Neutrophil (primary cell): ENCODE results near the gene MAN1B1.
A peak's percentile ranks its signal among the peaks of the same experiment; 100 is the strongest.
"Not testable (repeated sequence)": the region's sequence is repeated elsewhere in the genome, so short reads cannot be mapped to it uniquely, and the experiment has no call there.

Experiments
- H3K27ac ChIP-seq: fragments of 200-600 bp; sonication (generic); 2 replicates; pipeline ENCODE4 v1.5.1; 2016; ENCODE audit warnings: mild to moderate bottlenecking, moderate library complexity
- H3K27me3 ChIP-seq: fragments of 200-600 bp; sonication (generic); 2 replicates; pipeline ENCODE4 v1.6.0; 2016; ENCODE audit warnings: mild to moderate bottlenecking
- H3K36me3 ChIP-seq: fragments of 200-600 bp; sonication (generic); 2 replicates; pipeline ENCODE4 v1.5.1; 2017
- H3K4me1 ChIP-seq, 2 experiments: fragments of 200-600 bp in 1 of 2; sonication (generic) in 1 of 2; 1 replicate in 1 of 2; 2 replicates in 1 of 2; pipeline versions ENCODE4 v1.5.1 to v1.6.1; 2013 to 2016; ENCODE audit warnings: low read depth in 1 of 2, low read length in 1 of 2, mild to moderate bottlenecking in 1 of 2, moderate library complexity in 1 of 2; ENCODE audit not compliant: control insufficient read depth in 1 of 2, insufficient read depth in 1 of 2
- H3K4me3 ChIP-seq, 2 experiments: fragments of 200-600 bp in 1 of 2; sonication (generic) in 1 of 2; 1 replicate in 1 of 2; 2 replicates in 1 of 2; pipeline ENCODE4 v1.5.1; 2013 to 2016; ENCODE audit warnings: low read depth in 1 of 2, low read length in 1 of 2, mild to moderate bottlenecking in 1 of 2, moderate library complexity in 1 of 2
- H3K9me3 ChIP-seq: fragments of 200-600 bp; sonication (generic); 2 replicates; pipeline ENCODE4 v1.5.1; 2016
- CTCF ChIP-seq: fragments of 200-600 bp; sonication (generic); IDR thresholded peaks from 2 replicates; pipeline ENCODE4 v1.5.1; 2016; ENCODE audit warnings: antibody characterized with exemption

Gene MAN1B1

GRCh38 chr9:137114613-137115393, 28.0 kb downstream of the MAN1B1 start, which contains the start of gene DPP7:
Gene DPP7, minus strand, starts transcription at chr9:137114733. Its CDS starts 20 bp downstream, at chr9:137114713.
- Histone ChIP-seq H3K27me3 (peaks cover 42% of the 10 kb centered on the region), H3K27ac (no peak within 1 kb of the TSS), H3K36me3 (peaks cover 11% of the 10 kb centered on the region), H3K4me1 (peaks cover 7 to 14% of the 10 kb centered on the region in 2 experiments), H3K9me3 (no peaks in the 10 kb centered on the region), H3K4me3 (peak within 1 kb of the TSS; percentile 54 to 78)
- peak; percentile 28 for TF ChIP-seq CTCF

- peaks cover 42% of the 10 kb centered on the region for H3K27me3 ChIP-seq
- peak overlapping the region in 1 of 2 experiments; percentile 78 for H3K4me3 ChIP-seq
- no peaks in the 10 kb centered on the region for H3K9me3 ChIP-seq
- H3K36me3 ChIP-seq = peaks cover 4% of the 10 kb centered on the region
- no peak for TF ChIP-seq CTCF
- H3K4me1 ChIP-seq = peaks cover 7 to 14% of the 10 kb centered on the region in 2 experiments
- H3K27ac ChIP-seq = no peak overlapping the region
These were observed 28.7 kb downstream of the MAN1B1 start for GRCh38 chr9:137115394-137116026.

DNA sequence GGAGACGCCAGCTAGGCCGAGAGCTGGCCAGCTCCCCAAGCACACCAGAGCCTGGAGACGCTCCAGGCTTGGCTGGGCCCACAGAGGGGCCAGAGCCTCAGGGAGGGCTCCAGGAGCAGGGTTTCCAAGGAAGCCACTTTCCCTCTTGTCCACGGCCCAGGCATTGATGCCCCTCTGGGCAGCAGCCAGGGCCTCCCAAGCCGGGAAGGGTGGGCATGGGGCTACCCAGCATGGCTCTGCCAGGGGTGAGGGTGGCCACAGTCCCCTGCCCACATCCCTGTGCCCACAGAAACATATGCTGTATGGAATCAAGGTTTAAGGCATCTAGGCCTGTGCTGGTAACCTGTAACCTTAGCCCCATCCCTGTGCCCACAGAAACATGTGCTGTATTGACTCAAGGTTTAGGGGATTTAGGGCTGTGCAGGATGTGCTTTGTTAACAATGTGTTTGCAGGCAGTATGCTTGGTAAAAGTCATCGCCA, 29.3 kb downstream of the MAN1B1 start:
- H3K27me3 ChIP-seq = peaks cover 42% of the 10 kb centered on the region
- no peak overlapping the region for H3K4me3 ChIP-seq
- H3K9me3 ChIP-seq = no peaks in the 10 kb centered on the region
- peaks cover 7 to 14% of the 10 kb centered on the region in 2 experiments for H3K4me1 ChIP-seq
- H3K36me3 ChIP-seq = no peaks in the 10 kb centered on the region
- no peak for TF ChIP-seq CTCF
- H3K27ac ChIP-seq = no peak overlapping the region

- H3K4me3 ChIP-seq = no peak overlapping the region
- peaks cover 7 to 14% of the 10 kb centered on the region in 2 experiments for H3K4me1 ChIP-seq
- no peak for TF ChIP-seq CTCF
- H3K27me3 ChIP-seq = peaks cover 42% of the 10 kb centered on the region
- H3K27ac ChIP-seq = no peak overlapping the region
- H3K36me3 ChIP-seq = no peaks in the 10 kb centered on the region
- no peaks in the 10 kb centered on the region for H3K9me3 ChIP-seq
These were observed 29.9 kb downstream of the MAN1B1 start for GRCh38 chr9:137116728-137117127.

- Histone ChIP-seq H3K27ac (no peak overlapping the region), H3K4me1 (peaks cover 7 to 14% of the 10 kb centered on the region in 2 experiments), H3K4me3 (no peak overlapping the region), H3K27me3 (peaks cover 42% of the 10 kb centered on the region), H3K9me3 (no peaks in the 10 kb centered on the region), H3K36me3 (no peaks in the 10 kb centered on the region)
- no peak for TF ChIP-seq CTCF
These were observed 30.5 kb downstream of the MAN1B1 start for GRCh38 chr9:137117269-137117731.

DNA sequence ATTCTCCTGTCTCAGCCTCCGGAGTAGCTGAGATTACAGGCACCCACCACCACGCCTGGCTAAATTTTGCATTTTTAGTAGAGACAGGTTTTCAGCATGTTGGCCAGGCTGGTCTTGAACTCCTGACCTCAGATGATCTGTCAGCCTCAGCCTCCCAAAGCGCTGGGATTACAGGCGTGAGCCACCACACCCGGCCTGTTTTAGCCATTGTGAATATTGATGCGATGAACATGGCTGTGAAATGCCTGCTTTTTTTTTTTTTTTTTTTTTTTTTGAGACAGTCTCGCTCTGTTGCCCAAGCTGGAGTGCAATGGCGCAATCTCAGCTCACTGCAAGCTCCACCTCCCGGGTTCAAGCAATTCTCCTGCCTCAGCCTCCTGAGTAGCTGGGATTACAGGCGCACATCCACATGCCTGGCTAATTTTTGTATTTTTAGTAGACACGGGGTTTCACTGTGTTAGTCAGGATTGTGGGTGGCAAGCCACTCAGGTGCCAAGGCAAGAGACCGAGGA, 31.4 kb downstream of the MAN1B1 start:
- peaks cover 7 to 14% of the 10 kb centered on the region in 2 experiments for H3K4me1 ChIP-seq
- not testable (repeated sequence) for H3K4me3 ChIP-seq, H3K9me3 ChIP-seq, H3K27ac ChIP-seq, H3K36me3 ChIP-seq
- H3K27me3 ChIP-seq = peaks cover 40% of the 10 kb centered on the region

DNA sequence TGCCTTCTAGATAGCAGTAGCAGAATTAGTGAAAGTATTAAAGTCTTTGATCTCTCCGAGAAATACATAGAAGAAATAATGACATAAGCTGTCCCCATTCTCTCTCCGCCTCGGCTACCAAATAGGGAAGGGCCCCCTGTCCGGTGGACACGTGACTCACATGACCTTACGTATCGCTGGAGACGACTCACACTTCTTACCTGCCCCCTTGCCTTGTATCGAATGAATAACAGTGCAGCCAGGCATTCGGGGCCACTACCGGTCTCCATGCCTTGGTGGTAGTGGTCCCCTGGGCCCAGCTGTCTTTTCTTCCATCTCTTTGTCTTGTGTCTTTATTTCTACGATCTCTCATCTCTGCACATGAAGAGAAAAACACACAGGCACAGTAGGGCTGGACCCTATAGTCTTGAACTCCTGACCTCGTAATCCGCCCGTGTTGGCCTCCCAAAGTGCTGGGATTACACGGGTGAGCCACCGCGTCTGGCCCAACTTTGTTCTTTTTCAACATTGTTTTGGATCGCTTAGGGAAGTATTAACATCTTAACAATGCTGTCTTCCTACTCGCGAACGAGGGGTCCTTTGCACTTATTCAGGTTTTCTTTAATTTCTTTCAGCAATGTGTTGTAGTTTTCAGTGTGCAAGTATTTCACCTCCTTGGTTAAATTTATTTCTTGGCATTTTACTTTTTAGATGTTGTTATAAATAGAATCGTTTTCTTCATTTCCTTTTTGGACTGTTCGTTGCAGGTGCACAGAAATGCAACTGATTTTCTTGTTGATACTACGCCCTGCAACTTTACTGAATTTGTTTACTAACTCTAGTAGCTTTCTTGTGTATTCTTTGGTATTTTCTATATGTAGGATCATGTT, 35.4 kb downstream of the MAN1B1 start:
- not testable (repeated sequence) for H3K4me3 ChIP-seq, H3K27ac ChIP-seq

More for the DNA sequence above, 35.4 kb downstream of the MAN1B1 start:
- H3K27me3 ChIP-seq, H3K4me1 ChIP-seq, H3K9me3 ChIP-seq, H3K36me3 ChIP-seq: not testable (repeated sequence)
